Stimulated activated CD8-positive, alpha-beta memory T cell treated with anti-CD3 and anti-CD28 coated beads, Interleukin-7, amount 100 ng/mL, for 48 hours (primary cell): Measurements from ENCODE around the gene IGF2BP1.
"Not testable (repeated sequence)": the region's sequence is repeated elsewhere in the genome, so short reads cannot be mapped to it uniquely, and the experiment has no call there.

Source experiments
- DNase-seq, 2 donors: peaks; one replicate each; pipeline ENCODE4 v3.0.0-alpha.2; 2020; ENCODE audit warnings: low read depth in 1 of 2; ENCODE audit errors: extremely low read depth in 1 of 2

IGF2BP1 gene

DNA sequence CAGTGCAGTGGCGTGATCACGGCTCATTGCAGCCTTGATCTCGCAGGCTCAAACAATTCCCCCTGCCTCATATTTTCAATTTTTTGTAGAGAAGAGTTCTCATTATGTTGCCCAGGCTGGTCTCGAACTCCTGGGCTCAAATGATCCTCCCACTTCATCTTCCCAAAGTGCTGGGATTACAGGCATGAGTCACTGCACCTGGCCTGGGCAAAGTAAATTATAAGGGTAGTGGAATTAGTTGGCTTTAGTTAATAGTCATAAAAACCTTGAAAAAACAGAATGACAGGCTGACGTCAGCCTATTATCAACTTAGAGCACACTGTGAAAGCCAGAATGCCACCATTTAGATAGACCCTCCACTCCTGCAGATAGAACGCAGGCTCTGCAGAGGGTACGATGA, 91.9 kb downstream of the IGF2BP1 start:
- no peak for DNase-seq

DNA sequence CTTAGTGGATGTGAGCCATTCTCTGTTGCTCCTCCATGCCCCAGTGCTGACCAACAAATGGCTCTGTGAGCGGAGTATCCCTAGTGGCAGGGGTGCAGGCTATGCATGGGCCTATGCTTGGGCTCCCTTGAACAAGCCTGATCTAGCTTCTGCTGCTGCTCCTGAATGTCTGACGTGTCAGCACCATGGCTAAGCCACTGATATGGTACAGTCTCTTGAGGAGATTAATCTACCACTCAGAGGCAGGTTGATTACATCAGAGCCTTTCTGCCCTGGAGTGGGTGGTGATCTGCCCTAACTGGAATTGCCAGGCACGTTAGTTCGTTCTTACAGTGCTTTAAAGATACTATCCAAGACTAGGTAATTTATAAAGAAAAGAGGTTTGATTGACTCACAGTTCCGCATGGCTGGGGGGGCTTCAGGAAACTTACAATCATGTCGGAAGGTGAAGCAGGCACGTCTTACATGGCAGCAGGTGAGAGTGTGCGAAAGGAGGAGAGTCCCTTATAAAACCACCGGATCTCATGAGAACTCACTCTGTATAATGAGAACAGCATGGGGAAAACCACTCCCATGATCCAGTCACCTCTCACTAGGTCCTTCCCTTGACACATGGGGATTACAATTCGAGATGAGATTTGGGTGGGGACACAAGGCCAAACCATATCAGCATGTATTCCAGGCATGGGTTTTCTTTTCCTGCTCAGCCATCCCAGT, 93.9 kb downstream of the IGF2BP1 start:
- no peak for DNase-seq

DNA sequence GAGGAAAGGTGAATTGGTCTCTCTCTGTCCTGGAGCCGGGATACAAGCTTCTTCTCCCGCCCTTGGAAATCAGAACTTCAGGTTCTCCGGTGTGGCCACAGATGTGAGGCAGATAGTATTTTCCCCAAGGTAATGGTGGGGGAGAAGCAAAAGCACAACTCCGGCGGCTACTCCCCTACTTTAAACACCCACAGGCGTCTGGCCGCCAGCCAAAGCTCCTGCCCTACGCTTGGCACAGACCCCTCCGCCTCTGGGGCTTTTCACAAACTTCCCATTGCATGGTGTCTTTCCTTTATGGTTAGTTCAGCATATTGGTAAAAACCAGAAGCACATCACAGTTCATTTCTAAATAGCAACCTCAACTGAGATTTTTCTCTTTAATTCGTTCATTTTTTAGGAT, 95.9 kb downstream of the IGF2BP1 start:
- no peak for DNase-seq

DNA sequence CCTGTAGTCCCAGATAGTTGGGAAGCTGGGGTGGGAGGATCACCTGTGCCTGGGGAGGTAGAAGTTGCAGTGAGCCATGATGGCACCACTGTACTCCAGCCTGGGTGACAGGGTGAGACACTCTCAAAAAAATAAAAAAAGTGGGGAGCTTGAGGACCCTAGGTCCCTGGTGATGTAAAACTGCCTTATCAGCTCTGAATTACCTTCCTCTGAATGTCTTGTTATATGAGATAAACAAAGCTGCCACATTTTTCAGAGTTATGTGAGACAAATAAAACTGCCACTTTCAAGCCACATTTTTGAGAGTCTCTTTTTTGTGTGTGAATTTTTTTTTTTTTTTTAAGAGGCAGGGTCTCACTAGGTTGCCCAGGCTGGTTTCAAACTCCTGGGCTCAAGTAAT, 103.4 kb downstream of the IGF2BP1 start:
- DNase-seq, result no peak

DNA sequence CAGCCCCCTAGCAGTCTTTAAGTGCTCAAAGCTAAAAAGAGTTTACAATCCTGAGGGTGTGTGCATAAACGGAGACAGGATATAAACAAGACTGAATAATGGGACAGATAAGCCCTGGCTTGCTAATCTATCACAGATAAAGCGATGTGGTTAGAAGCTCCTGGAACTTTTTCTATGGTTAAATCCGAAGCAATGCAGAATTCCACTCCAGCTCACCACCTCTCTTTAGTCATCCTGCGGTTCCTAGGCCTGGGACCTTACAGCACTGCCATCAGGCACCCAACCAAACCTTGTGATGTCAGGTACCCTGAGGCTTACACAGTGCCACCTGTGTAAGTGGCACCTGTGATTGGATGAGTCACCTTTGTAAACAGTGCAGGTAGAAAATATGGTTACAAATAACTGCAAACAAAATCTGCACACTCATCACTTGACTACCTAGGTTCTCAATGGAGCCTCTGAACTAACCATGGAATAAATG, 103.9 kb downstream of the IGF2BP1 start:
- DNase-seq, result no peak

DNA sequence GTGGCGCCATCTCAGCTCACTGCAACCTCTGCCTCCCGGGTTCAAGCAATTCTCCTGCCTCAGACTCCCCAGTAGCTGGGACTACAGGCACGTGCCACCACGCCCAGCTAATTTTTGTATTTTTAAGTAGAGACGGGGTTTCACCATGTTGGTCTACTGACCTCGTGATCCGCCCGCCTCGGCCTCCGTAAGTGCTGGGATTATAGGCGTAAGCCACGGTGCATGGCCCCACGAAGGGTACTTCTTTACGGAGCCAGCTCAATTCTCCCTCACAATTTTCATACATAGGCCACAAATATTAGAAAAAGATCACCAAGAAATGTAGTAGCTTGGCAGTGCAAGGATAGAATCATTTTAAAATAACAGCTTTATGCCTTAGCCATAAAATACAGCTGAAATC, 106.2 kb downstream of the IGF2BP1 start:
- not testable (repeated sequence) for DNase-seq

DNA sequence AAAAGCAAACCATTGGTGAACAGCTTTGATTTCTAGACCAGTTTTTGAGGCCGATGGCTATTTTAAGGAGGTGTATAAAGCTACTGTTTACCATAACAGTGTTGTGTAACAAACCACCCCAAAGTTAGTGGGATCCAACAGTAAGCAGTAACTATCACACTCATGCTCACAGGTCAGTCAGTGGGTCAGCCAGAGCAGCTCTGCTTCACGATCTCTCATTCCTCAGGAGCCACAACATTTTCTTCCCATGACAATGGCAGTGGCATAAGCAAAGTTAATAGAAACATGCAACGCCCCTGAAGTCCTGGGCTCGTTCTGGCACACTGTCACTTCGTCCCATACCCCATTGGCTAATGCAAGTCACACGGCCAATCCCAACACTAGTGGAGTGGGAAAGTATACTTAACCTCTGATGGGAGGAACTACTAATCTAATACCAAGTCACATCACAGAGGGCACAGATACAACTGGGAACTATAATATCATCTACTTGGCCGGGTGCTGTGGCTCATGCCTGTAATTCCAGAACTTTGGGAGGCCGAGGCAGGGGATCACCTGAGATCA, 107.4 kb downstream of the IGF2BP1 start:
- DNase-seq, result no peak
